Liver (tissue), 9 donors: ENCODE measurements around the gene FOXL1. TPM values are rescaled to one million over a fixed set of nuclear protein-coding genes. Genes with fewer than 3 reads are reported as not detected.

Experiments
- DNase-seq: peaks from one replicate; pipeline ENCODE4 v3.0.0-alpha.2; 2017; ENCODE audit warnings: low spot score
- H3K27ac ChIP-seq, 2 donors: one replicate each; pipeline ENCODE4 v1.7.0; 2013; ENCODE audit warnings: inconsistent platforms in 2 of 2, low read length in 2 of 2, control low read depth in 1 of 2, low read depth in 1 of 2, mild to moderate bottlenecking in 1 of 2
- H3K27me3 ChIP-seq, 4 donors: one replicate each; pipeline versions ENCODE4 v1.6.1 to v1.7.0; 2013; ENCODE audit warnings: low read length in 3 of 4, inconsistent platforms in 1 of 4, mild to moderate bottlenecking in 1 of 4, moderate library complexity in 1 of 4; ENCODE audit not compliant: control insufficient read depth in 4 of 4, insufficient read depth in 4 of 4
- H3K36me3 ChIP-seq, 4 donors: one replicate each; pipeline versions ENCODE4 v1.6.1 to v1.7.0; 2013; ENCODE audit warnings: low read length in 3 of 4, mild to moderate bottlenecking in 3 of 4, low read depth in 1 of 4, moderate library complexity in 1 of 4; ENCODE audit not compliant: control insufficient read depth in 4 of 4, insufficient read depth in 3 of 4
- H3K4me1 ChIP-seq, 4 donors: one replicate each; pipeline versions ENCODE4 v1.6.1 to v1.7.0; 2013; ENCODE audit warnings: low read length in 3 of 4, mild to moderate bottlenecking in 3 of 4, moderate library complexity in 1 of 4; ENCODE audit not compliant: control insufficient read depth in 4 of 4, insufficient read depth in 4 of 4
- H3K4me3 ChIP-seq, 3 donors: one replicate each; pipeline versions ENCODE4 v1.6.1 to v1.7.0; 2013; ENCODE audit warnings: low read length in 3 of 3, control low read depth in 1 of 3, low read depth in 1 of 3, mild to moderate bottlenecking in 1 of 3
- H3K9ac ChIP-seq, 2 donors: one replicate each; pipeline ENCODE4 v1.7.0; 2013; ENCODE audit warnings: low read length in 2 of 2, mild to moderate bottlenecking in 2 of 2, moderate library complexity in 2 of 2, control low read depth in 1 of 2, low read depth in 1 of 2
- H3K9me3 ChIP-seq, 4 donors: one replicate each; pipeline versions ENCODE4 v1.6.1 to v1.7.0; 2013; ENCODE audit warnings: low read length in 3 of 4; ENCODE audit not compliant: control insufficient read depth in 4 of 4
- ATF3 ChIP-seq: IDR thresholded peaks from 2 replicates; pipeline ENCODE4 v1.6.1; 2016; ENCODE audit warnings: antibody characterized with exemption
- EGR1 ChIP-seq, 2 donors: IDR thresholded peaks; 2 replicates each; pipeline ENCODE4 v1.6.1; 2016 to 2018; ENCODE audit warnings: antibody characterized with exemption in 2 of 2, low read depth in 2 of 2
- FOXA1 ChIP-seq: IDR thresholded peaks from 2 replicates; pipeline ENCODE4 v1.6.1; 2016; ENCODE audit warnings: antibody characterized with exemption
- FOXA2 ChIP-seq: IDR thresholded peaks from 2 replicates; pipeline ENCODE4 v1.6.1; 2016; ENCODE audit warnings: antibody characterized with exemption
- GABPA ChIP-seq, 2 donors: IDR thresholded peaks in 1 of 2; conservative IDR thresholded peaks in 1 of 2; 2 replicates each; pipeline ENCODE4 v1.6.1; 2016; ENCODE audit warnings: antibody characterized with exemption in 2 of 2, mild to moderate bottlenecking in 1 of 2, moderate library complexity in 1 of 2
- HNF4A ChIP-seq, 2 donors: conservative IDR thresholded peaks; 2 replicates each; pipeline ENCODE4 v1.6.1; 2016; ENCODE audit warnings: antibody characterized with exemption in 2 of 2, mild to moderate bottlenecking in 2 of 2
- HNF4G ChIP-seq: IDR thresholded peaks from 2 replicates; pipeline ENCODE4 v1.6.1; 2016; ENCODE audit warnings: antibody characterized with exemption
- JUND ChIP-seq, 2 donors: IDR thresholded peaks; 2 replicates each; pipeline ENCODE4 v1.6.1; 2016; ENCODE audit warnings: antibody characterized with exemption in 2 of 2
- MAX ChIP-seq: IDR thresholded peaks from 2 replicates; pipeline ENCODE4 v1.6.1; 2016; ENCODE audit warnings: antibody characterized with exemption
- NR2F2 ChIP-seq: IDR thresholded peaks from 2 replicates; pipeline ENCODE4 v1.6.1; 2016; ENCODE audit warnings: antibody characterized with exemption
- RAD21 ChIP-seq, 2 donors: IDR thresholded peaks; 2 replicates each; pipeline ENCODE4 v1.6.1; 2016; ENCODE audit warnings: antibody characterized with exemption in 2 of 2, mild to moderate bottlenecking in 2 of 2
- REST ChIP-seq: IDR thresholded peaks from 2 replicates; pipeline ENCODE4 v1.6.1; 2016; ENCODE audit warnings: antibody characterized with exemption, mild to moderate bottlenecking
- RXRA ChIP-seq, 2 donors: IDR thresholded peaks; 2 replicates each; pipeline ENCODE4 v1.6.1; 2017 to 2018; ENCODE audit warnings: antibody characterized with exemption in 2 of 2, mild to moderate bottlenecking in 1 of 2
- SP1 ChIP-seq: IDR thresholded peaks from 2 replicates; pipeline ENCODE4 v1.6.1; 2018; ENCODE audit warnings: antibody characterized with exemption, mild to moderate bottlenecking
- TAF1 ChIP-seq: conservative IDR thresholded peaks from 2 replicates; pipeline ENCODE4 v1.6.1; 2016; ENCODE audit warnings: antibody characterized with exemption, mild to moderate bottlenecking
- YY1 ChIP-seq: IDR thresholded peaks from 2 replicates; pipeline ENCODE4 v1.6.1; 2016; ENCODE audit warnings: antibody characterized with exemption, mild to moderate bottlenecking
- WGBS: extraction: QIAGEN DNeasy Blood & Tissue Kit; methylation state at CpG from one replicate; pipeline ENCODE4 v1.1.7; 2013; 5-methylcytosine and 5-hydroxymethylcytosine counted together
- polyA plus RNA-seq, 2 donors: library from polyadenylated mRNA; stranded (reverse) in 1 of 2; unstranded in 1 of 2; fragments of 200-250 nt in 1 of 2; fragments of >200 nt in 1 of 2; fragmentation: Nextera tagmentation in 1 of 2; extraction: Ambion mirVana in 1 of 2; gene quantifications; one replicate each; pipeline versions ENCODE4 v1.2.1 to v1.2.3, GENCODE V29; 2013 to 2015
- total RNA-seq, 2 donors: library from RNA; depleted of rRNA; stranded (reverse); fragments of >200 nt; gene quantifications; one replicate each; pipeline ENCODE4 v1.2.3, GENCODE V29; 2014
- TF ChIP-seq, protein P1 (sequence below): IDR thresholded peaks from 2 replicates; pipeline ENCODE4 v1.6.1; 2016; ENCODE audit warnings: antibody characterized with exemption
- TF ChIP-seq, protein P2 (sequence below): fragments of 150-350 bp; IDR thresholded peaks from 2 replicates; pipeline ENCODE4 v1.5.1; 2017; ENCODE audit warnings: improper control_type of control experiment, low read depth, low read length; ENCODE audit not compliant: missing input control
- donor health status: healthy.
- donor health status: healthy.
- donor health status: healthy.
- donor health status: healthy.
- donor health status: healthy.

FOXL1 gene
- total and polyA plus RNA-seq, 4 donors = 0.05 to 0.06 TPM; not detected in 2

DNA sequence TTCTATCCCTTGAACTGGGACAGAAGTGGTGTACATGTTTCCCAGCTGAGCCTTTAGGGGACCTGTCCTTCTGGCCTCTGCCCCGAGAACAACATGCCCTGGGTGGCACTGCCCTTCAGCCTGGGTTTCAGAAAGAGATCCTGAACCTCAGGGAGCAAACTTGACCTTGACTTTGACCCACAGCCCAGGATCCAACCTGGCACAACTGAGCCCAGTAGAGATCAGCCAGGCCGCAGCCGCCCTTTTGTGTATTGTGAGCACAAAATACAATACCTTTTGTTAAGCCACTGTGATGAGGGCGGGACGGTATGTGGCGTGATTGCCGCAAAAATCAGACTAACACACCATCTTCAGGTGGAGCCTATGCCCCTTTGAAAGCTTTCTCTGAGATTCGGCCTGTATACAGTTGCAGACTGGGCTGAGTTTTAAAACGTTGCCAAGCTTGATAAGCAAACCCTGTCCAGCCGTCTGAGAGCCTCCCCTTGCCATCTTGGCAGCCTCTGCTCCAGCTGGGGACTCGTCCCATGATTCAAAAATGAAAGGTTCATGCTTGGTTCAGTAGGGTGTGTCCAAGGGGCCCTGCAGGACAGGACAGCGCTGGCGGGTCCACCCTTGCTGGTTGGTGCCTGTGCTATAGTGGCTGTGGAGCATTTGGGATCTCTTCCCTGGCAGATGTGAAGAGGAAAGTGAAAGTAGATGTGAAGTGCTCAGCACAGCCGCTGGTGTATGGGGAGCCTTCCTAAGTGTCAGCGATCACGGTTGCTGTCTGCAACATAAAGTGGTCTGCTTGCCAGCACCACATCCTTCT is 40.3 kb downstream of the FOXL1 start:
- Histone ChIP-seq H3K4me1 (no peaks in the 10 kb centered on the region), H3K27ac (no peak overlapping the region), H3K27me3 (no peaks in the 10 kb centered on the region), H3K9ac (no peak overlapping the region), H3K4me3 (peak overlapping the region in 1 of 3 donors; percentile 11), H3K9me3 (peaks cover 0 to 2% (median 0%) of the 10 kb centered on the region in 4 donors), H3K36me3 (no peaks in the 10 kb centered on the region)
- TF ChIP-seq NR2F2 = no peak
- no peak for TF ChIP-seq HNF4G
- no peak for TF ChIP-seq FOXA1
- no peak for TF ChIP-seq EGR1 (IDR thresholded peaks at IDR 0.05; ENCODE audit: low read depth in 2 of 2)
- no peak for TF ChIP-seq SP1
- TF ChIP-seq, protein P1, sequence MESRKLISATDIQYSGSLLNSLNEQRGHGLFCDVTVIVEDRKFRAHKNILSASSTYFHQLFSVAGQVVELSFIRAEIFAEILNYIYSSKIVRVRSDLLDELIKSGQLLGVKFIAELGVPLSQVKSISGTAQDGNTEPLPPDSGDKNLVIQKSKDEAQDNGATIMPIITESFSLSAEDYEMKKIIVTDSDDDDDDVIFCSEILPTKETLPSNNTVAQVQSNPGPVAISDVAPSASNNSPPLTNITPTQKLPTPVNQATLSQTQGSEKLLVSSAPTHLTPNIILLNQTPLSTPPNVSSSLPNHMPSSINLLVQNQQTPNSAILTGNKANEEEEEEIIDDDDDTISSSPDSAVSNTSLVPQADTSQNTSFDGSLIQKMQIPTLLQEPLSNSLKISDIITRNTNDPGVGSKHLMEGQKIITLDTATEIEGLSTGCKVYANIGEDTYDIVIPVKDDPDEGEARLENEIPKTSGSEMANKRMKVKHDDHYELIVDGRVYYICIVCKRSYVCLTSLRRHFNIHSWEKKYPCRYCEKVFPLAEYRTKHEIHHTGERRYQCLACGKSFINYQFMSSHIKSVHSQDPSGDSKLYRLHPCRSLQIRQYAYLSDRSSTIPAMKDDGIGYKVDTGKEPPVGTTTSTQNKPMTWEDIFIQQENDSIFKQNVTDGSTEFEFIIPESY = no peak
- no peak for TF ChIP-seq YY1
- TF ChIP-seq TAF1 = no peak
- no peak for TF ChIP-seq GABPA (IDR thresholded peaks at IDR 0.05 in 1 of 2, conservative IDR thresholded peaks at IDR 0.05 in 1 of 2)
- TF ChIP-seq RAD21 (IDR thresholded peaks at IDR 0.05) = no peak
- TF ChIP-seq ATF3 = no peak
- no peak for TF ChIP-seq RXRA (IDR thresholded peaks at IDR 0.05)
- TF ChIP-seq JUND (IDR thresholded peaks at IDR 0.05) = no peak
- no peak for TF ChIP-seq REST
- TF ChIP-seq HNF4A (conservative IDR thresholded peaks at IDR 0.05) = no peak
- TF ChIP-seq, protein P2, sequence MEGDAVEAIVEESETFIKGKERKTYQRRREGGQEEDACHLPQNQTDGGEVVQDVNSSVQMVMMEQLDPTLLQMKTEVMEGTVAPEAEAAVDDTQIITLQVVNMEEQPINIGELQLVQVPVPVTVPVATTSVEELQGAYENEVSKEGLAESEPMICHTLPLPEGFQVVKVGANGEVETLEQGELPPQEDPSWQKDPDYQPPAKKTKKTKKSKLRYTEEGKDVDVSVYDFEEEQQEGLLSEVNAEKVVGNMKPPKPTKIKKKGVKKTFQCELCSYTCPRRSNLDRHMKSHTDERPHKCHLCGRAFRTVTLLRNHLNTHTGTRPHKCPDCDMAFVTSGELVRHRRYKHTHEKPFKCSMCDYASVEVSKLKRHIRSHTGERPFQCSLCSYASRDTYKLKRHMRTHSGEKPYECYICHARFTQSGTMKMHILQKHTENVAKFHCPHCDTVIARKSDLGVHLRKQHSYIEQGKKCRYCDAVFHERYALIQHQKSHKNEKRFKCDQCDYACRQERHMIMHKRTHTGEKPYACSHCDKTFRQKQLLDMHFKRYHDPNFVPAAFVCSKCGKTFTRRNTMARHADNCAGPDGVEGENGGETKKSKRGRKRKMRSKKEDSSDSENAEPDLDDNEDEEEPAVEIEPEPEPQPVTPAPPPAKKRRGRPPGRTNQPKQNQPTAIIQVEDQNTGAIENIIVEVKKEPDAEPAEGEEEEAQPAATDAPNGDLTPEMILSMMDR = no peak
- TF ChIP-seq FOXA2 = no peak
- no peak for TF ChIP-seq MAX
- DNase-seq = no peak
- 79% methylated on average over 16 of the region's 16 CpGs for WGBS
